GM19239 (cell line): Measurements from ENCODE around the gene TMEM203.

Experiments used
- DNase-seq: peaks from one replicate; pipeline ENCODE4 v3.0.0; 2011; ENCODE audit warnings: low spot score; ENCODE audit not compliant: insufficient read length
- FAIRE-seq: peaks from 2 replicates; lab custom pipeline; 2011; peaks lifted over from hg19 to GRCh38; lab: Jason Lieb, UNC

TMEM203 gene

GRCh38 chr9:137230705-137231371, 25.4 kb upstream of the TMEM203 start, which contains the start of gene SLC34A3:
TSS of gene SLC34A3 (plus strand) at chr9:137230901. CDS start at chr9:137231703, 802 bp downstream.
- FAIRE-seq (no peak), DNase-seq (no peak)

- DNase-seq = no peak
- FAIRE-seq = no peak
These were observed 24.7 kb upstream of the TMEM203 start for GRCh38 chr9:137229903-137230704.

GRCh38 chr9:137228968-137229896, 23.8 kb upstream of the TMEM203 start:
- DNase-seq (no peak), FAIRE-seq (no peak)

- DNase-seq (no peak), FAIRE-seq (no peak)
These were observed 23.1 kb upstream of the TMEM203 start for GRCh38 chr9:137228506-137228967.

GRCh38 chr9:137227853-137228505, 22.5 kb upstream of the TMEM203 start:
- DNase-seq (no peak), FAIRE-seq (no peak)

GRCh38 chr9:137227054-137227852, 21.8 kb upstream of the TMEM203 start, which contains the start of gene RNF224:
TSS of gene RNF224 (plus strand) at chr9:137227502. CDS start at chr9:137228336, 834 bp downstream.
- FAIRE-seq (peak; percentile 94), DNase-seq (peak; percentile 91)

GRCh38 chr9:137226338-137227053, 21.0 kb upstream of the TMEM203 start:
- FAIRE-seq = no peak
- no peak for DNase-seq

GRCh38 chr9:137225699-137226331, 20.4 kb upstream of the TMEM203 start:
- no peak for DNase-seq

GRCh38 chr9:137224830-137225694, 19.6 kb upstream of the TMEM203 start, which contains the start of gene CYSRT1:
TSS of gene CYSRT1 (plus strand) at chr9:137225174. CDS start at chr9:137225622, 448 bp downstream.
- no peak for DNase-seq
- FAIRE-seq = no peak

More at GRCh38 chr9:137225699-137226331, 20.4 kb upstream of the TMEM203 start:
- no peak for FAIRE-seq

- DNase-seq = peak; percentile 99
- peak; percentile 98 for FAIRE-seq
These were observed 17.9 kb upstream of the TMEM203 start for GRCh38 chr9:137223078-137223970.

GRCh38 chr9:137222190-137223077, 17.0 kb upstream of the TMEM203 start, which contains the start of gene RNF208:
TSS of gene RNF208 (minus strand) at chr9:137222240. CDS start at chr9:137221212, 1,028 bp downstream.
- FAIRE-seq = no peak
- DNase-seq = peak; percentile 59

GRCh38 chr9:137221506-137222111, 16.2 kb upstream of the TMEM203 start:
- no peak for DNase-seq
- no peak for FAIRE-seq

- FAIRE-seq (no peak), DNase-seq (no peak)
These were observed 15.7 kb upstream of the TMEM203 start for GRCh38 chr9:137221095-137221505.
